GM23248 (cell line): ENCODE measurements around the gene CAMKK1. TPM values are rescaled to one million over a fixed set of nuclear protein-coding genes. Genes with fewer than 3 reads are reported as not detected.

Experiments
- DNase-seq: peaks from one replicate; pipeline ENCODE4 v3.0.0-alpha.2; 2015
- H2AFZ ChIP-seq: fragments of 200-600 bp; sonication (generic); 2 replicates; pipeline ENCODE4 v1.6.1; 2016; ENCODE audit warnings: antibody characterized with exemption
- H3F3A ChIP-seq: fragments of 200-600 bp; sonication (generic); 2 replicates; pipeline ENCODE4 v1.6.1; 2016; ENCODE audit warnings: mild to moderate bottlenecking, antibody characterized with exemption, mixed run types; ENCODE audit not compliant: insufficient read depth
- H3K27ac ChIP-seq: fragments of 200-600 bp; sonication (generic); 2 replicates; pipeline ENCODE4 v1.5.1; 2016; ENCODE audit warnings: mild to moderate bottlenecking
- H3K27me3 ChIP-seq: fragments of 200-600 bp; sonication (generic); replicated peaks from 2 replicates; pipeline ENCODE4 v1.6.1; 2016; ENCODE audit warnings: mild to moderate bottlenecking; ENCODE audit not compliant: insufficient read depth
- H3K36me3 ChIP-seq: fragments of 200-600 bp; sonication (generic); 2 replicates; pipeline ENCODE4 v1.6.1; 2016; ENCODE audit warnings: low read depth, mild to moderate bottlenecking
- H3K4me1 ChIP-seq: fragments of 200-600 bp; sonication (generic); 2 replicates; pipeline ENCODE4 v1.6.1; 2016; ENCODE audit warnings: mild to moderate bottlenecking; ENCODE audit not compliant: insufficient read depth
- H3K4me2 ChIP-seq: fragments of 200-600 bp; sonication (generic); one replicate; pipeline ENCODE4 v1.6.1; 2016; ENCODE audit warnings: mild to moderate bottlenecking; ENCODE audit not compliant: unreplicated experiment
- H3K4me3 ChIP-seq: fragments of 200-600 bp; sonication (generic); 2 replicates; pipeline ENCODE4 v1.5.1; 2016; ENCODE audit warnings: mild to moderate bottlenecking
- H3K79me2 ChIP-seq: fragments of 200-600 bp; sonication (generic); 2 replicates; pipeline ENCODE4 v1.6.1; 2016; ENCODE audit warnings: mild to moderate bottlenecking; ENCODE audit not compliant: insufficient read depth
- H3K9ac ChIP-seq: fragments of 200-600 bp; sonication (generic); 2 replicates; pipeline ENCODE4 v1.6.1; 2016; ENCODE audit warnings: mild to moderate bottlenecking
- H3K9me2 ChIP-seq: fragments of 200-600 bp; sonication (generic); 2 replicates; pipeline ENCODE4 v1.6.1; 2016; ENCODE audit warnings: mixed run types, mild to moderate bottlenecking, moderate library complexity; ENCODE audit not compliant: insufficient read depth
- H3K9me3 ChIP-seq: fragments of 200-600 bp; sonication (generic); one replicate; pipeline ENCODE4 v1.6.1; 2017; ENCODE audit warnings: low read depth
- H4K20me1 ChIP-seq: fragments of 200-600 bp; sonication (generic); 2 replicates; pipeline ENCODE4 v1.6.0; 2016; ENCODE audit not compliant: insufficient read depth
- EZH2 ChIP-seq: fragments of 200-600 bp; sonication (generic); IDR thresholded peaks from 2 replicates; pipeline ENCODE4 v1.6.1; 2018; ENCODE audit warnings: antibody characterized with exemption, mild to moderate bottlenecking; ENCODE audit not compliant: insufficient read depth, poor library complexity, severe bottlenecking
- EZH2phosphoT487 ChIP-seq: fragments of 200-600 bp; sonication (generic); IDR thresholded peaks from 2 replicates; pipeline ENCODE4 v1.6.1; 2018; ENCODE audit warnings: antibody characterized with exemption, moderate library complexity, mild to moderate bottlenecking, low read depth; ENCODE audit not compliant: insufficient read depth
- WGBS, 2 experiments: methylation state at CpG; one replicate each; pipeline ENCODE4 v1.1.6; 2015 to 2017; ENCODE audit warnings: low lambda C conversion rate in 2 of 2, low coverage in 1 of 2; ENCODE audit errors: missing lambda C conversion rate in 2 of 2; 5-methylcytosine and 5-hydroxymethylcytosine counted together
- in situ Hi-C: fragments of 300-500 bp; cut with MboI; formaldehyde crosslinking; loops from 2 replicates; pipeline ENCODE4 v1.15.0; 2020
- polyA plus RNA-seq: library from polyadenylated mRNA; unstranded; fragments of >200 nt; fragmentation: Nextera tagmentation; extraction: Ambion mirVana; gene quantifications from 2 replicates; pipeline ENCODE4 v1.2.1, GENCODE V29; 2016
- total RNA-seq: library from RNA; depleted of rRNA; stranded (reverse); fragments of >200 nt; shearing (Covaris generic); gene quantifications from 2 replicates; pipeline ENCODE4 v1.2.3, GENCODE V29; 2014

CAMKK1 gene
- total and polyA plus RNA-seq, 2 experiments from 2014 or later, result 4.0 to 4.5 TPM

DNA sequence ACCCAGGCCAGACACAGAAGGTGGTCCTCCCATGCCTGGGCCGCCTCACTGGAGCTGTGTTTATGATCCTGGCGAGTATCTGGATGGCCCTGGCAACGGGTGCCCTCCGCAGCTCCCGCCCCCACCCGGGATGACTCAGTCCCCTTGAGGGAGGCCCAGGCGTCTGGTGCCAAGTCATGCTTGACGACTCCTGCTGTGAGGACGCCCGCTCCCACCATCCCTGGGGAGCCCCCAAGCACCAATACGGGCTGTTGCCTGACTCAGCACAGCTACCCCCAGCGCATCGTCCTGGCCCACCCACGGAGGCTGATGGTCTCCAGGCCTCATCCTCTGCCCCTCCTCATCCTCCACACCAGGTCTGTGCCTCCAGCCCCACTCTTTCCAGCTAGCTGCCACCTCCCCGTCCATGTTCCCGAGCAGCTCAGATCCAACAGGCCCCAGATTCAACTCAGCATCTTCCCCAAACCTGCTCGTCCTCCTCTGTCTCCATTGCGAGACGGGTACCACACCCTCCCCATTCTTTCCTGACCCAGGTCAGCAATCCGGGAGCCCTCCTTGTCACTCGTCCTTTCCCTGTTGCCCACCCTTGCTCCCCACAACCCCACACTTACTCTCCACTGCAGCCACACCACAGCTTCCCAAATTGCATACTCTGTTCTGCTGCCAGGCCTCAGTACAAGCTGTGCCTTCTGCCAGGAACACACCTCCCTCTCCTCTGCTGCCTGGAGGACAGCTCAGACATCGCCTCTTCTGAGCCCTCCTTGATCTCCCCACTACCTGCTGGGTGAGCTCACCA, 2.6 kb downstream of the CAMKK1 start:
- Histone ChIP-seq H3K4me1 (peaks cover 47% of the 10 kb centered on the region), H3K9me2 (no peaks in the 10 kb centered on the region)

DNA sequence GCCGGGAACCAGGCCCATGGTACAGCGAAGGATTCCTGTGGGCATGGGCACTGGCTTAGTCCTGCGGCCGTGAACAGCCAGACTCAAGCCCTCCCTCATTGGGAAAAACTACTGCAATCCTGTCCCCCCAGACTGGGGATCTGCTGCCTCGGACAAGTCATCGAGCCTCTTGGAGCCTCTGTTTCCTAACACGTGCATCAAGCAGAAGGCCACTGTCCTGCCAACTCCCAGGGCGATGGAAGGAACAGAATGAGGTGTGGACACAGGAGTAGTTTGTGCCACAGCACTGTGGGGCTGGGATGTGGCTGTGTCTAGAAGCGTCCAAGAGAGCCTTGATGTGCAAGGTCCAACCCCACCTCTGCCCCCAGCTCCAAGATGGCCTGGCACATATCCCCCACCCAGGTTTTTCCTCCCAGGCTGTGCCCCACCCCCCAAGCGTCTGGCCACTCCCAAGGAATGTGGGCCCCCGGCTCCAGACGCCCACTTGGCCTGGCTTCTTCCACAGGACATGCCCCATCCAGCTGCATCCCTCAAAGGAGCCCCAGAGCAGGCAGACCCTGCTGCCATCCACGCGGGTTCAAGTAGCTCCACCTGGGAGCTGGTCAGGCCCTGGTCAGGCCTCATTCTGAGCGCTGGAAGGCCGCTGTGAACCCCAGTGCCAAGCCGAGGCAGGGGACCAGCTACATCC, 3.4 kb downstream of the CAMKK1 start:
- H3K4me2 ChIP-seq, result peak overlapping the region; percentile 35
- no peaks in the 10 kb centered on the region for H3K9me2 ChIP-seq
- peaks cover 47% of the 10 kb centered on the region for H3K4me1 ChIP-seq
- TF ChIP-seq EZH2 (no peak), EZH2phosphoT487 (no peak)
- no peak overlapping the region for H3K4me3 ChIP-seq
- no peaks in the 10 kb centered on the region for H3K27me3 ChIP-seq
- H2AFZ ChIP-seq, result no peak overlapping the region
- no peaks in the 10 kb centered on the region for H3K36me3 ChIP-seq
- WGBS, 2 experiments, result 53 to 56% methylated on average over 17 of the region's 17 CpGs
- peak; percentile 31 for DNase-seq
- H4K20me1 ChIP-seq, result no peaks in the 10 kb centered on the region
- peak overlapping the region; percentile 79 for H3K9ac ChIP-seq
- H3F3A ChIP-seq, result peaks cover 33% of the 10 kb centered on the region
- H3K9me3 ChIP-seq, result no peaks in the 10 kb centered on the region
- peak overlapping the region; percentile 96 for H3K27ac ChIP-seq
- peaks cover 17% of the 10 kb centered on the region for H3K79me2 ChIP-seq
- in situ Hi-C loops, result no loop called here

More for the DNA sequence above, 2.6 kb downstream of the CAMKK1 start:
- no peaks in the 10 kb centered on the region for H3K27me3 ChIP-seq
- H2AFZ ChIP-seq, result 0 out of 2 replicates have a peak overlapping the region, but pooled peaks have one; percentile 4
- H3K4me3 ChIP-seq, result peak overlapping the region; percentile 44
- no peaks in the 10 kb centered on the region for H3K9me3 ChIP-seq
- DNase-seq, result peak; percentile 98
- no peaks in the 10 kb centered on the region for H3K36me3 ChIP-seq
- H3K79me2 ChIP-seq, result peaks cover 17% of the 10 kb centered on the region
- TF ChIP-seq EZH2phosphoT487 (no peak), EZH2 (no peak)
- H3K4me2 ChIP-seq, result peak overlapping the region; percentile 35
- peak overlapping the region; percentile 96 for H3K27ac ChIP-seq
- peaks cover 33% of the 10 kb centered on the region for H3F3A ChIP-seq
- H4K20me1 ChIP-seq, result no peaks in the 10 kb centered on the region
- H3K9ac ChIP-seq, result peak overlapping the region; percentile 79
- in situ Hi-C loops, result no loop called here
- WGBS, 2 experiments, result 6 to 9% methylated on average over 19 to 22 of the region's 22 CpGs

DNA sequence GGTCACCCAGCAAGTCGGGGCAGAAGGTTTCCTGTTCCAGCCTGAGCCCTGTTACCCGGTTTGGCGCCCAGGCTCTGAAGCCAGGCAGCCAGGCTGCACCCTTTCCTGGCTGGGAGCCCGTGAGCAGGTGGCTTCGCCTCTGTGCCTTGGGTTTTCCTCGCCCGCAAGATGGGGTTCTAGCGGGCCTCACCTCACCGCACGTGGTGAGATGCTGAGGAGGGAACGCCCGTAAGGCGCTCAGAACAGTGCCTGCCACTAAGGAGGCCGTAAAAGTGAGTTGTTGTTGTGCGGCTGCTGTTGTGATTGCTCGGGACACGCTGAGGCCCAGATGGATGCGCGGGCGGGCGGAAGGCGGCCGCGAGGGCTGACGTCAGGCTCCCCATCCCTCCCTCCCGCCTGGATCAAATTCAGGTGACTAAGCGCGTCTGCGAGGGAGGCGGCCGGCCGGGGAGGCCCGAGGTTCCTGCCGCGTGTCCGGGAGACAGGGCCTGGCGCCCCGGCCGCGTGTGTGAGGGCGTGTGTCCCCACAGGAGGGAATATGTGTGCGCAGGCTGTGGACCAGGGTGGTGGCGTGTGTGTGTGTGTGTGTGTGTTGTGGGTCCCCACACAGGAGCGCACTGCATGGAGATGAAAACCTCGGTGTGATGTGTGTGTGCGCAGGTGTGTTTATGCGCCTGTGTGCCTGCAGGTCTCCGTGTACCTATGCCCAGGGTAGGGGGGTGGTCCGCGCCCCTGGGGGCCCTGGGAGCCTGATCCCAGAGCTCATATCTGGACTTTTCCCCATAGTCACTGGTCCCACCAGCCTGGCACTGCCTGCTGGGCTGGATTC, 4.3 kb downstream of the CAMKK1 start:
- peak overlapping the region; percentile 96 for H3K27ac ChIP-seq
- H2AFZ ChIP-seq, result peak overlapping the region; percentile 54
- H3K36me3 ChIP-seq, result no peaks in the 10 kb centered on the region
- peaks cover 17% of the 10 kb centered on the region for H3K79me2 ChIP-seq
- peak overlapping the region; percentile 79 for H3K9ac ChIP-seq
- no peaks in the 10 kb centered on the region for H3K9me3 ChIP-seq
- in situ Hi-C loops, result no loop called here
- no peaks in the 10 kb centered on the region for H3K9me2 ChIP-seq
- WGBS, 2 experiments, result 11 to 15% methylated on average over 35 to 50 of the region's 50 CpGs
- DNase-seq, result peak; percentile 99
- TF ChIP-seq EZH2, result no peak
- TF ChIP-seq EZH2phosphoT487, result no peak
- peak overlapping the region; percentile 31 for H3K4me2 ChIP-seq
- 0 out of 2 replicates have a peak overlapping the region, but pooled peaks have one; percentile 6 for H3K4me3 ChIP-seq
- H4K20me1 ChIP-seq, result no peaks in the 10 kb centered on the region
- peaks cover 47% of the 10 kb centered on the region for H3K4me1 ChIP-seq
- H3F3A ChIP-seq, result peaks cover 33% of the 10 kb centered on the region
- no peaks in the 10 kb centered on the region for H3K27me3 ChIP-seq

DNA sequence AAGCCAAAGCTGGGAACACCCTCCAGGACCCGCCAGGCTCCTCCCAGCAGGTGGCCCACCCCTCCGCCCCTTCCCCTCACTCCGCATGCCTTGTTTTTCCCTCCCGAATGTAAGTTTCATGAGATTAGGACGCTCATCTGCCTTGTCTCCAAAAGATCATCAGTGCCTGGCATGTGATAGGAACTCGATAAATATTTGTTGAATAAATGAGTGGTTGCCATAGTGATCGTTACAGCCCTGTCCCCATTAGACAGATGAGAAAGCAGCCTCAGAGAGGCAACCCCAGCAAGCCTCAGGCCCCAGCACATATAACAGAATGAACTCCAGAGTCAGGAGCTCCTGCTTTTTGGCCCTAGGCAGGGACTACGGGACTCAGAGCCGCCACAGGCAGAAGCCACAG, 5.0 kb downstream of the CAMKK1 start:
- no peaks in the 10 kb centered on the region for H4K20me1 ChIP-seq
- WGBS, 2 experiments, result 32 to 43% methylated on average over 9 of the region's 9 CpGs
- no peaks in the 10 kb centered on the region for H3K27me3 ChIP-seq
- H3F3A ChIP-seq, result peaks cover 33% of the 10 kb centered on the region
- H3K27ac ChIP-seq, result peak overlapping the region; percentile 96
- H3K9ac ChIP-seq, result peak overlapping the region; percentile 79
- H3K4me1 ChIP-seq, result peaks cover 47% of the 10 kb centered on the region
- H3K4me2 ChIP-seq, result peak overlapping the region; percentile 31
- H3K4me3 ChIP-seq, result no peak overlapping the region
- H2AFZ ChIP-seq, result peak overlapping the region; percentile 54
- H3K36me3 ChIP-seq, result no peaks in the 10 kb centered on the region
- H3K9me2 ChIP-seq, result no peaks in the 10 kb centered on the region
- in situ Hi-C loops, result no loop called here
- DNase-seq, result peak; percentile 30
- H3K79me2 ChIP-seq, result peaks cover 17% of the 10 kb centered on the region
- H3K9me3 ChIP-seq, result no peaks in the 10 kb centered on the region
- TF ChIP-seq EZH2 (no peak), EZH2phosphoT487 (no peak)
